NT2/D1 (cell line): ENCODE measurements around the gene CXCR6.

Experiments
- DNase-seq: peaks from one replicate; pipeline ENCODE4 v3.0.0-alpha.2; 2011; ENCODE audit warnings: low read depth, low spot score
- H3K27me3 ChIP-seq: 2 replicates; pipeline ENCODE4 v1.6.0; 2011; ENCODE audit warnings: mild to moderate bottlenecking; ENCODE audit not compliant: insufficient read length, insufficient read depth
- H3K36me3 ChIP-seq: 2 replicates; pipeline ENCODE4 v1.6.1; 2011; ENCODE audit warnings: mild to moderate bottlenecking, low read length, mixed read lengths; ENCODE audit not compliant: insufficient read depth, insufficient read length
- H3K4me1 ChIP-seq: 2 replicates; pipeline ENCODE4 v1.5.1; 2011; ENCODE audit not compliant: insufficient read depth, insufficient read length
- H3K4me3 ChIP-seq: 2 replicates; pipeline ENCODE4 v1.5.1; 2011; ENCODE audit warnings: low read depth; ENCODE audit not compliant: insufficient read length
- H3K9ac ChIP-seq: 2 replicates; pipeline ENCODE4 v1.6.0; 2011; ENCODE audit warnings: low read depth; ENCODE audit not compliant: insufficient read length
- H3K9me3 ChIP-seq: 2 replicates; pipeline ENCODE4 v1.5.1; 2011; ENCODE audit warnings: mild to moderate bottlenecking, low read length; ENCODE audit not compliant: insufficient read depth
- SUZ12 ChIP-seq: IDR thresholded peaks from 2 replicates; pipeline ENCODE4 v1.6.1; 2011; ENCODE audit not compliant: insufficient read length, insufficient read depth; ENCODE audit errors: extremely low read depth
- YY1 ChIP-seq: IDR thresholded peaks from 2 replicates; pipeline ENCODE4 v1.6.1; 2011; ENCODE audit not compliant: insufficient read length, insufficient read depth
- ZNF274 ChIP-seq: IDR thresholded peaks from 2 replicates; pipeline ENCODE4 v1.6.1; 2011; ENCODE audit warnings: mild to moderate bottlenecking, low read depth, low read length

The CXCR6 gene

DNA sequence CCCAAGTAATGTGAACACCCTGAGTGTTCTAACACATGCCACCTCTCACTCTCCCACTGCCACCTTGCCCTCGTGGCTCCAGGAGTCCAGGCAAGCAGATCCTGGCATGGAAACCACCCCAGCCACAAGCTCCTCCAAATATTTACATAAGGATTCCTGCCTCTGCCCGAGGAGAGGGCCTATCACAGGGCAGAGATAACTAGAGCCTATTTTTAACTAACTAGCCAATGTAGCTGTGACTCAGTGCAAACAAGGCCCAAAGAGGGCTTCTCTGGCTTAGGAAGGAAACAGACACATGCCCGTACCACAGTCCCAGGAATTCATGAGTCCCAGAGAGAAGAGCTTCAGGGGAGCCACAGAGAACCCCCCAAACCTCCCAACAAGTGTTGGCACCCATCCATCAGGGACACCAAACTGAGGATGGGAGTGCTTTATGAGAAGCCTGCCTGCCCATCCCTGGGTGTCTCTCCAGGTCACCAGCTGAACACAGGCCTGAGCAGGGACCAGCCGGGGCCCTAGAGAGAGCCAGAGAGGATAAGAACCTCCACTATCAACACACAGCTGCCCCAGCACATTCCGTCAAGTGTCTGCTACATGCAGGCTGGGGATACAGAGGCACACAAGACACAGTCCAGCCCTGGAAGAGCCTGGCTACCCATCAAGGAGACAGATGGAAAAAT is 43.2 kb downstream of the CXCR6 start:
- Histone ChIP-seq H3K27me3 (no peaks in the 10 kb centered on the region), H3K9me3 (no peaks in the 10 kb centered on the region), H3K36me3 (peaks cover 33% of the 10 kb centered on the region), H3K4me1 (peaks cover 7% of the 10 kb centered on the region), H3K9ac (no peak overlapping the region), H3K4me3 (no peak overlapping the region)
- no peak for DNase-seq
- TF ChIP-seq ZNF274 (no peak), SUZ12 (no peak), YY1 (no peak)

DNA sequence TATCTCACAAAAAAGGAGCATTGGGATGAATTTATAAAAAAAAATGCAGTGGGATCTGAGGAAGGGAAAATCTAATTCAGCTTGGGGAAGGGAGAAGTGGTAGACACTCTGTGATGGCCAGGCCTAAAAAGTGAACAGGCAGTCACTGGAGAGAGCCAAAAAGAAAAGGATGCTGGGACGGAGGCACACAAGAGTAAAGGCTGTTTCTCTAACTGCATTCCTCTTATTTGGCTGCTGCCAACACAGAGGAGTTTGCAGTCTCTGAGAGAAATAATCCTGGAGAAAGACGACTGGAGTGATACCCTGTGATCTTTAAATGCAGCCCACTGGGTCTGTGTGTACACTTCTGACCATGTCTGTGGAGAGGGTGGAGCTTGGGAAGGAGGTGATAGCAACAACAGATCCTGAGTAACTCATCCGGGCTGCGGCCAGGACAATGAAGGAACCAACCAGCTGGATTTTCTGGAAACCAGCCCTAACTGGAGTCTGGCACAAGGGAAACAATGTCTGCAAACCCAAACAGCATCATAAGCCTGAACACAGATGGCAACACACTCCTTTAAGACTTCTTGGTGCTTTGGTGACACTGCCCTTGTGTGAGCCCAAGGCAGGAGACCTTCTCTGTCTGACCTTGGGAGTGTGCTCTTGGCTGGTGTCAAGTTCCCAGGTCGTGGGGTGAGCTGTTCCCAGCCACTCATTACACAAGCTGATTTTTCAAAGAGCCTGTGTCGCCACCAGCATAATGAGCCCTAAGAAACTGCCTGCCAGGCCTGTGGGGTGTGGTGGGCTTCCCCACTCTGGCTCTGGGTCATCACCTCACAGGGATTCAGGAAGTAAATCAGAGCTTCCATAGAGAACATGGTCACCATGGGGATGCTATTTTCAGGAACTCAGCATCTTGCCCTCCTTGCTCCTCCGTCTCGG is 44.4 kb downstream of the CXCR6 start:
- no peak for DNase-seq
- Histone ChIP-seq H3K4me1 (peaks cover 11% of the 10 kb centered on the region), H3K36me3 (peaks cover 23% of the 10 kb centered on the region)

DNA sequence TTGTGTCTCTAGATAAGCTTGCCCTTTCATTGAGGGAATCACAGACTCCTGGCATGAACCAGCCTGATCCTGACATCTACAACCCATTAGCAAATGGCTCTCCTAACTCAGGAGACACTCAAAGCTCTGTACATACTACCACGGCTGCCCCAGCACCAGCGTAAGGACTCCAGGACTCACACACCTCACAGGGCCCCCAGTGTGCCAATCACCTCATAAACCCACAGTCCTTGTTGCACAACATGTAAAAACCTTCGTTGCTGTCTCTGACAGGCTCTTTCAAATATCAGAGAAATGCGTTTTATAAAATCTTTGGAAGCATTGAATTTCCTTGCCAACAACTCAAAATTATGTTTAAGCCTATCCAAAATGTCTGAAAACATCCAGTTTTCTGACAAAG is 45.1 kb downstream of the CXCR6 start:
- TF ChIP-seq SUZ12 = no peak
- no peak for TF ChIP-seq YY1
- no peak for TF ChIP-seq ZNF274
- no peak for DNase-seq
- Histone ChIP-seq H3K4me1 (peaks cover 11% of the 10 kb centered on the region), H3K27me3 (no peaks in the 10 kb centered on the region), H3K36me3 (peaks cover 15% of the 10 kb centered on the region), H3K9me3 (no peaks in the 10 kb centered on the region), H3K4me3 (no peak overlapping the region), H3K9ac (no peak overlapping the region)

More for the DNA sequence above, 44.4 kb downstream of the CXCR6 start:
- TF ChIP-seq YY1 = no peak
- TF ChIP-seq ZNF274 = no peak
- no peak for TF ChIP-seq SUZ12
- Histone ChIP-seq H3K9ac (no peak overlapping the region), H3K27me3 (no peaks in the 10 kb centered on the region), H3K4me3 (no peak overlapping the region), H3K9me3 (no peaks in the 10 kb centered on the region)

DNA sequence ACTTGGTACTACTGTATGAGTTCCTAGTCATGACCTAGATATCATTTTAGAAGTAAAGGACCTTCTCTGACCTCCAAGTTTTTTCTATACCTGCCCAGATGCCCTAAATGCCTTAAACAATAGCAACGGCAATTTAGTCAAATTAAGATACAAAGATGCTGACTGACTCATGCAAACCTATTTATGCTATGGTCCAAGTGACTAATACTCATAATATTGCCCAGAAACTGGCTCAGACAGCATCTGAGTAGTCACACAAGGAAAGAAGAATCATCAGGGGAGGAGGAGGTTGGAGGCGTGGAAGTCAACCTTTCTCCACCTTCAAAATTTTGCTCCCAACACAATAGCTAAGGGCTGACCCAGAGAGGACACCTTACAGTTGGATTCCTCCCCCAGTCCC is 45.5 kb downstream of the CXCR6 start:
- no peak overlapping the region for H3K4me3 ChIP-seq
- no peaks in the 10 kb centered on the region for H3K27me3 ChIP-seq
- H3K4me1 ChIP-seq = peaks cover 13% of the 10 kb centered on the region
- peaks cover 13% of the 10 kb centered on the region for H3K36me3 ChIP-seq
- H3K9ac ChIP-seq = no peak overlapping the region
- no peaks in the 10 kb centered on the region for H3K9me3 ChIP-seq
- DNase-seq = no peak
- no peak for TF ChIP-seq YY1
- TF ChIP-seq ZNF274 = no peak
- TF ChIP-seq SUZ12 = no peak

DNA sequence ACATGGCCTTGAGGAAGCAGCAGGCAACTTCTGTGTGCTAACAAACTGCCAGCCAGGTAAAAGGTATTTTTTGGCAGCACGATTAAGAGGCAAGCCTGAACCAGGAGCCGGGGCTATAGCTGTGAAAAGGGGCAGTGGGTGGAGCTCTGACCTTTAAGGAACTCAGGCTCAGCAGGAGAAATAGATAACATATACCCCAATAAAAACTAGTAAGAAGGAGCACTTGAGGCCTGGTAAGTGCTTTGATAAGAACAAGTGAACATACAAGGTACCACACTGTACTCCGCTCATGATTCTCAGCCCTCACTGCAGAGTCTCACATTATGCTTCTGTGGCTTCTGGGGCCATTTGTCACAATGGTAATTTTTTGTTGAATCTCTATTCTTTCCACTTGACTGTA is 46.9 kb downstream of the CXCR6 start:
- no peaks in the 10 kb centered on the region for H3K27me3 ChIP-seq
- no peak overlapping the region for H3K9ac ChIP-seq
- H3K4me3 ChIP-seq = no peak overlapping the region
- peaks cover 13% of the 10 kb centered on the region for H3K4me1 ChIP-seq
- DNase-seq = no peak
- TF ChIP-seq YY1 = no peak
- TF ChIP-seq SUZ12 = no peak
- no peak for TF ChIP-seq ZNF274
- no peaks in the 10 kb centered on the region for H3K9me3 ChIP-seq
- peaks cover 3% of the 10 kb centered on the region for H3K36me3 ChIP-seq

DNA sequence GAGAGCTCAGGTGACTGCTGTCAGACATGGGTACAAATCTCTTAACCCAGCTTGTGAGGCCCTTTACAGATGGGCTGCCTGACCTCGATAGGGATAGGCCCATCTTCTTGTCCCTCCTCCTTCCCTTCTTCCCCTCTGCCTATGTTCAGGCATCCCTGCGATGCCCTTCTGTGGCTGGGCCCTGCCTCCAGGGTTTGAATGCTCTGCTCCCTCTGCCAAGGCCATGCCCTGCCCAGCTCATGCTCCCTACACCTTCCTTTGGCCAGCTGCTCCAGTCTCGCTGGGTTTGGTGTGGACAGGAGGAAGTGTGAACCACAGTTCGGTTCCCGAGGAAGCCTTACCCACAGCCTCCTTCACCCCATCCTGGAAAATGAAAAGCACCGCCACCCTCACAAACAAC is 48.1 kb downstream of the CXCR6 start:
- H3K36me3 ChIP-seq = peaks cover 3% of the 10 kb centered on the region
- no peak overlapping the region for H3K9ac ChIP-seq
- DNase-seq = no peak
- H3K4me1 ChIP-seq = peaks cover 13% of the 10 kb centered on the region
- no peaks in the 10 kb centered on the region for H3K27me3 ChIP-seq
- TF ChIP-seq YY1 (no peak), SUZ12 (no peak)
- H3K9me3 ChIP-seq = no peaks in the 10 kb centered on the region
- no peak overlapping the region for H3K4me3 ChIP-seq

DNA sequence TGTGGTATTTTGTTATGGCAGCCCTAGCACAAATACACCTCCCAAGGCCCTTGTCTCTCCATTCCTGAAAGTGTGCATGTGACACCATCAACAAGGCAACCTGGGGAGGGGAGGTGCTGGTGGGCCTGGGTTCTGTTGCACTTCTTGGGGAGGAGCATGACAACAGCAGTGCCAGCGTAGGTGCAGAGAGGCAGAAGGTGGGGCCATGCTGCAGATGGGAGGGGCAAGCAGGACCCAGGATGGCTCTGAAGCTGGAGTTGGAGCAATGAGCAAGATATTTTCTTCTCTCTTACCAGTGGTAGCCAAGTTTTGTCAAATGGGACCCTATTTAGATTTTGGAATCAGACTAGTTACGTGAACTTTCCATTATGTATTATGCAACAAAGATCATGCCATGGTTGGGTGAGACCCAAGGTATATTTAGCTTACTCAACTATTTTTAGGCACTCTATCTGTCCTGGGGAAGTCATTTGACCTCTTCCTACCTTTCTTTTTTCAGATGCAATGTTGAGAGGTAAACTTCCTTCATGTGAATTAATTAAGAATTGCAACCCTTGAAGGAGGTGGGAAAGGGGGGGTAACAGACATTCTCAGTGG is 49.0 kb downstream of the CXCR6 start:
- peaks cover 3% of the 10 kb centered on the region for H3K36me3 ChIP-seq
- no peak for TF ChIP-seq ZNF274
- no peak for TF ChIP-seq SUZ12
- TF ChIP-seq YY1 = no peak
- H3K27me3 ChIP-seq = no peaks in the 10 kb centered on the region
- H3K4me1 ChIP-seq = peaks cover 13% of the 10 kb centered on the region
- no peaks in the 10 kb centered on the region for H3K9me3 ChIP-seq
- H3K9ac ChIP-seq = no peak overlapping the region
- H3K4me3 ChIP-seq = no peak overlapping the region
- DNase-seq = no peak
